IMR-90 (cell line): ENCODE results near the gene IL12RB1.

Experiments
- BHLHE40 ChIP-seq: fragments of 150-350 bp; IDR thresholded peaks from 2 replicates; pipeline ENCODE4 v1.6.1; 2016; ENCODE audit warnings: mild to moderate bottlenecking, low read depth, low read length
- CEBPB ChIP-seq: IDR thresholded peaks from 2 replicates; pipeline ENCODE4 v1.6.1; 2012; ENCODE audit warnings: low read depth, low read length, improper control_type of control experiment
- CTCF ChIP-seq: conservative IDR thresholded peaks from 2 replicates; pipeline ENCODE4 v1.5.1; 2012; ENCODE audit warnings: mild to moderate bottlenecking, low read depth, low read length, improper control_type of control experiment
- FOS ChIP-seq: fragments of 150-350 bp; IDR thresholded peaks from 2 replicates; pipeline ENCODE4 v1.6.1; 2016; ENCODE audit warnings: low read depth, low read length
- MAFK ChIP-seq: IDR thresholded peaks from 2 replicates; pipeline ENCODE4 v1.6.1; 2012; ENCODE audit warnings: low read depth, low read length, improper control_type of control experiment
- MXI1 ChIP-seq: IDR thresholded peaks from 2 replicates; pipeline ENCODE4 v1.6.1; 2012; ENCODE audit warnings: low read depth, mild to moderate bottlenecking, low read length, moderate library complexity, borderline replicate concordance
- POLR2A ChIP-seq: IDR thresholded peaks from 2 replicates; pipeline ENCODE4 v1.6.1; 2012; ENCODE audit warnings: mild to moderate bottlenecking, low read depth, low read length
- RAD21 ChIP-seq: IDR thresholded peaks from 2 replicates; pipeline ENCODE4 v1.6.1; 2012; ENCODE audit warnings: low read length, improper control_type of control experiment
- RCOR1 ChIP-seq: IDR thresholded peaks from 2 replicates; pipeline ENCODE4 v1.6.1; 2012; ENCODE audit warnings: mild to moderate bottlenecking, low read length, improper control_type of control experiment; ENCODE audit not compliant: insufficient replicate concordance
- RFX5 ChIP-seq: IDR thresholded peaks from 2 replicates; pipeline ENCODE4 v1.8.0; 2012; ENCODE audit warnings: low read depth, mild to moderate bottlenecking, low read length, moderate library complexity
- TF ChIP-seq, protein P1 (sequence below): fragments of 150-350 bp; IDR thresholded peaks from 2 replicates; pipeline ENCODE4 v1.6.1; 2016; ENCODE audit warnings: low read depth, mild to moderate bottlenecking, low read length, moderate library complexity, borderline replicate concordance
- TF ChIP-seq, protein P2 (sequence below): fragments of 150-350 bp; IDR thresholded peaks from 2 replicates; pipeline ENCODE4 v1.6.1; 2017; ENCODE audit warnings: mild to moderate bottlenecking, antibody characterized with exemption, low read length, low read depth

GRCh38 chr19:18009412-18010066 is 77.2 kb downstream of the IL12RB1 start:
- TF ChIP-seq RFX5 (no peak), POLR2A (no peak), BHLHE40 (no peak), MAFK (no peak), CTCF (no peak), FOS (no peak), RCOR1 (no peak), RAD21 (no peak), CEBPB (no peak), MXI1 (no peak)
- TF ChIP-seq, protein P1, sequence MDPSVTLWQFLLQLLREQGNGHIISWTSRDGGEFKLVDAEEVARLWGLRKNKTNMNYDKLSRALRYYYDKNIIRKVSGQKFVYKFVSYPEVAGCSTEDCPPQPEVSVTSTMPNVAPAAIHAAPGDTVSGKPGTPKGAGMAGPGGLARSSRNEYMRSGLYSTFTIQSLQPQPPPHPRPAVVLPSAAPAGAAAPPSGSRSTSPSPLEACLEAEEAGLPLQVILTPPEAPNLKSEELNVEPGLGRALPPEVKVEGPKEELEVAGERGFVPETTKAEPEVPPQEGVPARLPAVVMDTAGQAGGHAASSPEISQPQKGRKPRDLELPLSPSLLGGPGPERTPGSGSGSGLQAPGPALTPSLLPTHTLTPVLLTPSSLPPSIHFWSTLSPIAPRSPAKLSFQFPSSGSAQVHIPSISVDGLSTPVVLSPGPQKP, result no peak
- TF ChIP-seq, protein P2, sequence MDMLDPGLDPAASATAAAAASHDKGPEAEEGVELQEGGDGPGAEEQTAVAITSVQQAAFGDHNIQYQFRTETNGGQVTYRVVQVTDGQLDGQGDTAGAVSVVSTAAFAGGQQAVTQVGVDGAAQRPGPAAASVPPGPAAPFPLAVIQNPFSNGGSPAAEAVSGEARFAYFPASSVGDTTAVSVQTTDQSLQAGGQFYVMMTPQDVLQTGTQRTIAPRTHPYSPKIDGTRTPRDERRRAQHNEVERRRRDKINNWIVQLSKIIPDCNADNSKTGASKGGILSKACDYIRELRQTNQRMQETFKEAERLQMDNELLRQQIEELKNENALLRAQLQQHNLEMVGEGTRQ, result no peak
